SJCRH30 (cell line): ENCODE results near the gene C1orf52. TPM values are rescaled to one million over a fixed set of nuclear protein-coding genes. Genes with fewer than 3 reads are reported as not detected.

Experiments
- DNase-seq, 2 experiments: peaks; one replicate each; pipeline ENCODE4 v3.0.0-alpha.2; 2015 to 2020
- H3K27ac ChIP-seq: fragments of 250-450 bp; sonication (Bioruptor Pico); 2 replicates; pipeline ENCODE4 v1.5.1; 2020; ENCODE audit warnings: mild to moderate bottlenecking, moderate library complexity
- H3K27me3 ChIP-seq: fragments of 250-450 bp; sonication (Bioruptor Pico); 2 replicates; pipeline ENCODE4 v1.5.1; 2020; ENCODE audit warnings: mild to moderate bottlenecking, moderate library complexity
- H3K36me3 ChIP-seq: fragments of 250-450 bp; sonication (Bioruptor Pico); 2 replicates; pipeline ENCODE4 v1.5.1; 2020; ENCODE audit warnings: mild to moderate bottlenecking, moderate library complexity
- H3K4me1 ChIP-seq: fragments of 250-450 bp; sonication (Bioruptor Pico); 2 replicates; pipeline ENCODE4 v1.5.1; 2020; ENCODE audit warnings: mild to moderate bottlenecking, moderate library complexity
- H3K4me3 ChIP-seq: fragments of 250-450 bp; sonication (Bioruptor Pico); 2 replicates; pipeline ENCODE4 v1.5.1; 2020; ENCODE audit warnings: mild to moderate bottlenecking, moderate library complexity
- H3K9me3 ChIP-seq: fragments of 250-450 bp; sonication (Bioruptor Pico); replicated peaks from 2 replicates; pipeline ENCODE4 v1.5.1; 2020; ENCODE audit warnings: mild to moderate bottlenecking, moderate library complexity
- total RNA-seq: library from RNA; depleted of rRNA; stranded (reverse); fragments of >200 nt; shearing (Covaris generic); gene quantifications from 2 replicates; pipeline ENCODE4 v1.2.3, GENCODE V29; 2014; rRNA removed

C1orf52 gene
- total RNA-seq, 1 experiment from 2014 or later: 21.7 TPM

- Histone ChIP-seq H3K27ac (no peak overlapping the region), H3K9me3 (no peaks in the 10 kb centered on the region), H3K27me3 (no peaks in the 10 kb centered on the region), H3K4me3 (no peak overlapping the region), H3K36me3 (no peaks in the 10 kb centered on the region), H3K4me1 (peaks cover 11% of the 10 kb centered on the region)
- no peak for DNase-seq
Observed at GRCh38 chr1:85202864-85203255, 56.6 kb downstream of the C1orf52 start.

DNA sequence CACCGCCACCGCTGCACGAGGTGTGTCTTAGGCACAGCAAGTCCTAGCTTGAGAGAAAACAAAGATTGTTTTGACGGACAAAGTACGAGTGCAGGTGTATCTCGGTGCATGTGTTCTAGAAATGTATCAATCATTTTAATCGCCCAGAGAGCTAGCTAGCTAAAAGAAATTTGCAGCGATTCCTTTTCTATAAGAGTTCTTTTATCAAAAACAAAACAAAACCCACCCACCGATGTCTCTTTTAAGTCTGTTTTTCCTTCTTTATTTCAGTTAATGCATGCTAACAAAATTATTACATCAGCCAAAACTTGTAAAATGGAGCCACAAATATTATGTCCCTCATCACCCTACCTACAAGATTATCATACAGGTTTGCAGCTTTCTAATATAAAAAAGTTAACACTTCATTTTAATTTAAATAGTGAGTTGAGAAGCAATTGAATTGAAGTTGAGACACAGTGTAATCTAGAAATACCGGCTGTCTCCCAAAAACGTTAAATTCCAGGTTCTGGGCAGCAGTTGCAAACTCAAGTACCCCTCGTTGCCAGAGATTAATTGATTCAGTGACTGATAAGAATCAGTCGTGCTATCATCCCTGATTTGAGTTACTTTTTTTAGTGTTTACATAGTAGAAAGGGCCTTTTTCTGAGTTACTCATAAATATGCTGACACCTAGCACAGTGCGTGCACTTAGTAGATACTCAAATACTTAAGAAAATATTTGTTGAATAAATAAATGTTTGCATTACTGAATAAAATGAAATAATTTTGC lies 57.2 kb downstream of the C1orf52 start:
- DNase-seq: no peak
- Histone ChIP-seq H3K9me3 (no peaks in the 10 kb centered on the region), H3K4me3 (peak overlapping the region; percentile 95), H3K27ac (peak overlapping the region; percentile 89; the same call in 1 of the 2 replicates), H3K4me1 (peaks cover 11% of the 10 kb centered on the region), H3K27me3 (no peaks in the 10 kb centered on the region), H3K36me3 (no peaks in the 10 kb centered on the region; the same call in 1 of the 2 replicates)

DNA sequence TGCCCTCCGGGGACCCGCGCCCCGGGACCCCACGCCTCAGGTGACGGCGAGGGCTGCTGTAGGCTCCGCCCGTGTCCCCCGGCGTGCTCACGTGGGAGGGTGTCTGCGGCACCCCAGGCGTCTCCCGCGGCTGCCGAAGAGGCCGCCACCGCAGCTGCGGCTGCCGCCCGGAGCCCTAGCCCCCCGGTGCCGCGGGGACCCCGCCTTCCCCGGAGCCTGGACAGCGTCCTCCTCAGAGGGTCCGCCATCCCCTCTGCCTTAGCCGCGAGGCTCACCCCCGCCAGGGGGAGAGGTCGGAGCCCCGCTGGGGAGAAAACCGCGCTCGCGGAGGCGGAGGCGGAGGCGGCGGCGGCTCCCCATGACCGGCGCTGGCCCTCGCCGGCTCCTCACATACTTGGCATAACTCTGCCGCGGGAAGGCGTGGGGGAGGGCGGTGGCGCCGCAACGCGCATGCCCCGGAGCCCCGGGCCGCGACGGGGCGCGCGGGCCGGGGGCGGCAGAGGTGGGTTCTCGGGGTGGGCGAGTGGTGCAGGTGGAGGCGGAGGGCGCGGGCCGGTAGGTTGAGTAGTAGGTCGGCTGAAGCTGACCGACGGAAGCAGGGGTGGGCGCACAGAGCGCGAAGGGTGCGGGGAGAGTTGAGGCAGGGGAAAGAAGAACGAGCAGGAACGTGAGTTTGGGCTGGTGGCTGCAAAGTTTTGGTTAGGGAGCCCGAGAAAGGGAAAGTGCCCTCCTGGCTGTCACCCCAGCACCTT lies 57.9 kb downstream of the C1orf52 start:
- H3K4me3 ChIP-seq: peak overlapping the region; percentile 95
- no peaks in the 10 kb centered on the region for H3K27me3 ChIP-seq
- H3K27ac ChIP-seq: peak overlapping the region; percentile 89
- H3K36me3 ChIP-seq: no peaks in the 10 kb centered on the region; the same call in 1 of the 2 replicates
- H3K4me1 ChIP-seq: peaks cover 11% of the 10 kb centered on the region
- peak; percentile 72 to 76 for DNase-seq
- H3K9me3 ChIP-seq: no peaks in the 10 kb centered on the region

DNA sequence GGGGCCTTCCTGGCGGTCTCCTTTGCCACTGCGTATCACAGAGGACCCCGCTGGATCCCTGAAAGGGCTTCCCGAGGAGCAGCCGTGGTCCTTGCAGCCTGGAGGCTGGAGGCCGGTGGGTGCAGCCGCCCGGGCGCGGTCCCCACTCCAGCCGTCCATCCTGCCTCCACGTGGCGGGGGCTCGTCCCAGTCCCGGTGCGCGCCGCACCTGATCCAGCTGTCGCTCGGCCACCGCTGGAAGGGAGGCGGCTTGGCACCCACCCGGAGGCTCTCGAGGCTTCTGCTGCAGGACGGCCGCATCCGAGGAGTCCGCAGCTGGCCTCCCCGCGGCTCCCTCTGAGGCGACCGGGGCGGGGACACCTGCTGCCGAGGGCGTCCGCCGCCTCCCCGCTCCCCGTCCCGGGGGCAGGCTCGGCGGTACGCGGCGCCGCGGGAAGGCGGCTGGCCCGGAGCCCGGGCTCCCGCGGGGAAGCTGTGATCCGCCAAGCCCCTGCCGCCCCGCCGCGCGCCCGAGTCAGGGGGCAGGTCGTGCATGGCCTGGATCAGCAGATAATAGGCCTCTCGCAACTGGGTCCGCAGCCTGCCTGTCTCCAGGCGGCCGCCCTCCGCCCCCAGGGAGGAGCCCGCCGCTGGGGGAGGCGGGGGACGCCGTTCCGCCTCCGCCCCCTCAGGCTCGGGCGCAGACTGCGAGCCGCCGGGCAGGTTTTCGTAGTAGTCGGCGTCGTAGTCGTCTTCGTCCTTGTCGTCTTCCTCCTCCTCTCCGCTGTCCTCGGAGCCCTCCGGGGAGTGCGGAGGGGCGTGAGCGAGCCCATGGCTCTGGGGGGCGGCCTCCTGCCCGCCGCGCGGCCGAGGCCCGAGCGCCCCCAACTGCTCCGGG lies 58.8 kb downstream of the C1orf52 start, which contains the start of gene SYDE2:
Gene SYDE2 (minus strand): TSS at position 554 of the 877 bp plus-strand sequence. CDS start 20 bp downstream, at position 534.
- Histone ChIP-seq H3K4me3 (peak within 1 kb of the TSS; percentile 95), H3K27me3 (no peaks in the 10 kb centered on the region), H3K27ac (peak within 1 kb of the TSS; percentile 89), H3K4me1 (peaks cover 11% of the 10 kb centered on the region), H3K36me3 (no peaks in the 10 kb centered on the region; the same call in 1 of the 2 replicates), H3K9me3 (no peaks in the 10 kb centered on the region)
- peak; percentile 75 to 79 for DNase-seq

Other genes starting within 250 kb of the C1orf52 start
- 4.7 and 6.2 TPM in 2 replicates for gene MCOLN3, start 211.2 kb downstream of the C1orf52 start, total RNA-seq
- gene SYDE2, start 58.6 kb downstream of the C1orf52 start, total RNA-seq: 5.2 and 6.7 TPM in 2 replicates
- 24.9 and 26.6 TPM in 2 replicates for gene BCL10, start 17.0 kb upstream of the C1orf52 start, total RNA-seq
- 80.3 and 80.9 TPM in 2 replicates for gene DDAH1, start 205.5 kb upstream of the C1orf52 start, total RNA-seq